IMR-90 (cell line): ENCODE measurements around the gene TSPAN32. TPM values are rescaled to one million over a fixed set of nuclear protein-coding genes. Genes with fewer than 3 reads are reported as not detected.

Experiments
- ATAC-seq: fragments of 200-7000 bp; cut with Tn5 transposase; 2 replicates; pipeline ENCODE4 v1.9.1; 2020; ENCODE audit warnings: low read depth, mild to moderate bottlenecking, moderate library complexity
- BruUV-seq: library from RNA; stranded (reverse); fragments of 400-500 nt; replicated peaks from 2 replicates; lab custom pipeline; 2021; lab: Mats Ljungman, UMichigan
- CTCF ChIA-PET: fragments of 300-600 bp; formaldehyde crosslinking; extraction: SDS; loops from one replicate; lab custom pipeline; 2021; ENCODE audit warnings: antibody characterized with exemption; lab: Yijun Ruan, JAX
- POLR2A ChIA-PET: fragments of 300-600 bp; sonication (Branson Sonifier 250); formaldehyde crosslinking; loops from one replicate; lab custom pipeline; 2022; ENCODE audit warnings: antibody characterized with exemption; ENCODE audit not compliant: unreplicated experiment; lab: Charles Lee
- DNase-seq: peaks from one replicate; pipeline ENCODE4 v3.0.0; 2013
- H2AFZ ChIP-seq: replicated peaks from 2 replicates; pipeline ENCODE3; 2013; ENCODE audit warnings: low read length, mild to moderate bottlenecking; ENCODE audit not compliant: poor library complexity
- H2AK5ac ChIP-seq: 2 replicates; pipeline ENCODE4 v1.6.1; 2013; ENCODE audit warnings: low read depth, low read length, inconsistent platforms
- H2AK9ac ChIP-seq: replicated peaks from 2 replicates; pipeline ENCODE3; 2013; ENCODE audit warnings: mild to moderate bottlenecking, low read depth, low read length, moderate library complexity; ENCODE audit not compliant: poor library complexity
- H2BK120ac ChIP-seq: 2 replicates; pipeline ENCODE4 v1.6.1; 2013; ENCODE audit warnings: low read depth, low read length, inconsistent platforms
- H2BK15ac ChIP-seq: 3 replicates; pipeline ENCODE4 v1.6.1; 2013; ENCODE audit warnings: low read depth, low read length, inconsistent platforms
- H2BK20ac ChIP-seq: 2 replicates; pipeline ENCODE4 v1.6.1; 2013; ENCODE audit warnings: low read depth, mild to moderate bottlenecking, inconsistent platforms, low read length, moderate library complexity
- H2BK5ac ChIP-seq: 2 replicates; pipeline ENCODE4 v1.6.1; 2013; ENCODE audit warnings: mild to moderate bottlenecking, low read depth, low read length, inconsistent platforms; ENCODE audit not compliant: poor library complexity, severe bottlenecking
- H3K14ac ChIP-seq: replicated peaks from 2 replicates; pipeline ENCODE4 v1.6.1; 2013; ENCODE audit warnings: low read depth, low read length, inconsistent platforms
- H3K18ac ChIP-seq: 2 replicates; pipeline ENCODE4 v1.6.1; 2013; ENCODE audit warnings: low read depth, low read length, control low read depth
- H3K23ac ChIP-seq: 2 replicates; pipeline ENCODE4 v1.6.1; 2013; ENCODE audit warnings: low read depth, low read length, inconsistent platforms
- H3K27ac ChIP-seq: 2 replicates; pipeline ENCODE4 v1.5.1; 2013; ENCODE audit warnings: mild to moderate bottlenecking, control low read depth, low read length; ENCODE audit not compliant: insufficient read depth
- H3K27me3 ChIP-seq: 2 replicates; pipeline ENCODE4 v1.6.1; 2013; ENCODE audit warnings: low read length; ENCODE audit not compliant: control insufficient read depth, insufficient read depth
- H3K36me3 ChIP-seq: 2 replicates; pipeline ENCODE4 v1.6.1; 2013; ENCODE audit warnings: low read length, mixed read lengths; ENCODE audit not compliant: control insufficient read depth, insufficient read depth
- H3K4ac ChIP-seq: 2 replicates; pipeline ENCODE4 v1.6.1; 2013; ENCODE audit warnings: low read depth, low read length, inconsistent platforms
- H3K4me1 ChIP-seq: 2 replicates; pipeline ENCODE4 v1.6.1; 2013; ENCODE audit warnings: low read length, mixed read lengths; ENCODE audit not compliant: control insufficient read depth, insufficient read depth
- H3K4me2 ChIP-seq: 2 replicates; pipeline ENCODE4 v1.6.1; 2013; ENCODE audit warnings: low read depth, mild to moderate bottlenecking, control low read depth, low read length, moderate library complexity
- H3K4me3 ChIP-seq: 2 replicates; pipeline ENCODE4 v1.5.1; 2013; ENCODE audit warnings: low read depth, mild to moderate bottlenecking, control low read depth, low read length, moderate library complexity; ENCODE audit not compliant: insufficient read depth
- H3K56ac ChIP-seq: 2 replicates; pipeline ENCODE4 v1.6.1; 2013; ENCODE audit warnings: low read length, inconsistent platforms; ENCODE audit not compliant: insufficient read depth; ENCODE audit errors: extremely low read depth
- H3K79me1 ChIP-seq, 2 experiments: 2 replicates each; pipeline ENCODE4 v1.6.1; 2013; ENCODE audit warnings: low read length in 2 of 2, inconsistent platforms in 1 of 2, low read depth in 1 of 2
- H3K9ac ChIP-seq: 2 replicates; pipeline ENCODE4 v1.6.1; 2013; ENCODE audit warnings: low read depth, low read length, control low read depth
- H3K9me1 ChIP-seq: 2 replicates; pipeline ENCODE4 v1.6.1; 2013; ENCODE audit warnings: low read length, inconsistent platforms; ENCODE audit not compliant: insufficient read depth
- H3K9me3 ChIP-seq: 2 replicates; pipeline ENCODE4 v1.6.1; 2013; ENCODE audit warnings: low read length; ENCODE audit not compliant: control insufficient read depth, insufficient read depth
- H4K20me1 ChIP-seq: 2 replicates; pipeline ENCODE4 v1.6.1; 2013; ENCODE audit warnings: low read length, inconsistent platforms; ENCODE audit not compliant: insufficient read depth
- H4K5ac ChIP-seq: 2 replicates; pipeline ENCODE4 v1.6.1; 2013; ENCODE audit warnings: mild to moderate bottlenecking, low read depth, low read length, control low read depth
- H4K8ac ChIP-seq, 2 experiments: 2 replicates each; pipeline ENCODE4 v1.6.1; 2013; ENCODE audit warnings: low read depth in 2 of 2, low read length in 2 of 2, control low read depth in 1 of 2, inconsistent platforms in 1 of 2
- H4K91ac ChIP-seq: 2 replicates; pipeline ENCODE4 v1.6.1; 2013; ENCODE audit warnings: low read depth, low read length, inconsistent platforms; ENCODE audit not compliant: insufficient read depth
- FOS ChIP-seq: fragments of 150-350 bp; IDR thresholded peaks from 2 replicates; pipeline ENCODE4 v1.6.1; 2016; ENCODE audit warnings: low read depth, low read length
- MAFK ChIP-seq: IDR thresholded peaks from 2 replicates; pipeline ENCODE4 v1.6.1; 2012; ENCODE audit warnings: low read depth, low read length, improper control_type of control experiment
- NFE2L2 ChIP-seq: fragments of 150-350 bp; IDR thresholded peaks from 2 replicates; pipeline ENCODE4 v1.6.1; 2016; ENCODE audit warnings: low read depth, mild to moderate bottlenecking, low read length
- RCOR1 ChIP-seq: IDR thresholded peaks from 2 replicates; pipeline ENCODE4 v1.6.1; 2012; ENCODE audit warnings: mild to moderate bottlenecking, low read length, improper control_type of control experiment; ENCODE audit not compliant: insufficient replicate concordance
- RFX5 ChIP-seq: IDR thresholded peaks from 2 replicates; pipeline ENCODE4 v1.8.0; 2012; ENCODE audit warnings: low read depth, mild to moderate bottlenecking, low read length, moderate library complexity
- WGBS, 2 experiments: methylation state at CpG; one replicate each; pipeline versions ENCODE4 v1.1.5 to v1.1.7; 2013; ENCODE audit warnings: missing lambda C conversion rate in 2 of 2; ENCODE audit not compliant: insufficient read length in 1 of 2; ENCODE audit errors: extremely low coverage in 2 of 2; 5-methylcytosine and 5-hydroxymethylcytosine counted together
- dilution Hi-C: fragments of 300-500 bp; cut with HindIII; formaldehyde crosslinking; loops from one replicate; pipeline ENCODE4 v1.14.3; 2018; ENCODE audit warnings: low sequenced_read_pairs; ENCODE audit not compliant: unreplicated experiment
- in situ Hi-C: fragments of 300-500 bp; cut with MboI; formaldehyde crosslinking; loops from 3 replicates; pipeline ENCODE4 v1.14.3; 2019; ENCODE audit warnings: low sequenced_read_pairs, inconsistent platforms, mixed read lengths
- intact Hi-C: fragments of 100-400 bp; cut with micrococcal nuclease; formaldehyde crosslinking; loops from 2 replicates; pipeline ENCODE4 v1.10.0; 2022
- polyA plus RNA-seq, 3 experiments: library from polyadenylated mRNA; depleted of rRNA; stranded (reverse); fragments of >200 nt; gene quantifications; 2 replicates each; pipeline ENCODE4 v1.2.3, GENCODE V29; 2012; ENCODE audit warnings: low replicate concordance in 1 of 3
- total RNA-seq: library from RNA; depleted of rRNA; stranded (reverse); fragments of >200 nt; gene quantifications from 2 replicates; pipeline ENCODE4 v1.2.3, GENCODE V29; 2012
- TF ChIP-seq, protein P1 (sequence below): fragments of 150-350 bp; IDR thresholded peaks from 2 replicates; pipeline ENCODE4 v1.6.1; 2017; ENCODE audit warnings: mild to moderate bottlenecking, antibody characterized with exemption, low read length, low read depth

Gene TSPAN32
- total and polyA plus RNA-seq, 2 of the 4 experiments (the other 2 are of a cell fraction) = 0.07 TPM; not detected in 1

DNA sequence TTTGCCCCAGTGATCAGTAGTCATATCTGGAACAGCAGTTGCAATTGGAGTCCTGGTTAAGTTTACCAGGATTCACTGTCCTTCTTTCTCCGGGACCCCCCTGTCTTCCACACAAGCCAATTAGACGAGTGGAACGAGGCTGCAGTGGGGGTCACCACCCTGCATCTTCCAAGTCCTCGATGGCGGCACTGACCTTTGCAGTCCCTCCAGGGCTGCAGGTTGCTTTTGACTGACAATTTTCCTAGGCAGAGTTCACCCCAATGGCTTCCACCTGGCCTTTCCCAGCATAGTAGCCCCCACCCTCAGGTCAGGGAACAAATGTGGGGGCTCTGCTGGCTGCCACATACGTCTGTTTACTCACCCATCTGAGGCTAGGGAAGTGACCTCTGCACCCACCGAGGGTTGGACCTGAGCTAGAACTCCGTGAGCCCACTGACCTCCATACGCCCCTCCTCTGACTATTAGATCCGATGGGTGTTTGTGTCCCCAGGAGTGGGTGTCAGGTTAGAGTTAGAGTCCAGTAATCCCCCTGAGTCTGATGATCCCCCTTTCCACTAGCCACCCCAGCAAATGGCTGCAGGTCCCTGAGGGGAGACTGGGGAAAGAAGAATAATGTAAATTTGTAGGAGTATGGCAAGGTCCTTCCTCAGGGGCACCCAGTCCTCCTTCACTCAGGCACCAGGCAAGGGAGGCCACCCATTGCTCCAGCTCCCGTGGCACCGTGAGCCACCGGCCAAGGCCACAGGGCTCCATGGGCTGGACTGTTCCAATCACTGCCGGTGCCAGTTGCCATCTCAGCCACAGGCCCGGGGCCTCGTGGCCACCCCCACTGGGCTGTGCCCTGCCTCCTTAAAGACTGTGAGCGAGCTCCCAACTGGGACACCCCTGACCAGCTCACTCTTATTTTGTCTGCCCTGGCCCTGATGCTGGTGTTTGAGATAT is 5.6 kb upstream of the TSPAN32 start:
- Histone ChIP-seq H3K9ac (no peak overlapping the region), H3K56ac (no peak overlapping the region), H3K27me3 (peaks cover 29% of the 10 kb centered on the region), H3K9me3 (no peaks in the 10 kb centered on the region), H3K27ac (no peak overlapping the region), H3K36me3 (no peaks in the 10 kb centered on the region), H2BK5ac (no peak overlapping the region), H3K4me2 (no peak overlapping the region), H4K5ac (no peak overlapping the region), H3K4ac (no peak overlapping the region), H2AK9ac (no peak overlapping the region), H3K4me3 (no peak overlapping the region), H3K18ac (no peak overlapping the region), H3K79me1 (no peaks in the 10 kb centered on the region), H4K8ac (no peak overlapping the region), H2AK5ac (no peak overlapping the region), H3K23ac (no peak overlapping the region), H3K14ac (no peak overlapping the region), H4K20me1 (no peaks in the 10 kb centered on the region), H2BK20ac (no peak overlapping the region), H2BK15ac (no peak overlapping the region), H3K4me1 (no peaks in the 10 kb centered on the region), H3K9me1 (no peaks in the 10 kb centered on the region), H2AFZ (no peak overlapping the region), H4K91ac (no peak overlapping the region), H2BK120ac (no peak overlapping the region)
- BruUV-seq = no TSS peak
- TF ChIP-seq, protein P1, sequence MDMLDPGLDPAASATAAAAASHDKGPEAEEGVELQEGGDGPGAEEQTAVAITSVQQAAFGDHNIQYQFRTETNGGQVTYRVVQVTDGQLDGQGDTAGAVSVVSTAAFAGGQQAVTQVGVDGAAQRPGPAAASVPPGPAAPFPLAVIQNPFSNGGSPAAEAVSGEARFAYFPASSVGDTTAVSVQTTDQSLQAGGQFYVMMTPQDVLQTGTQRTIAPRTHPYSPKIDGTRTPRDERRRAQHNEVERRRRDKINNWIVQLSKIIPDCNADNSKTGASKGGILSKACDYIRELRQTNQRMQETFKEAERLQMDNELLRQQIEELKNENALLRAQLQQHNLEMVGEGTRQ = no peak
- no peak for TF ChIP-seq MAFK
- TF ChIP-seq FOS = no peak
- no peak for TF ChIP-seq NFE2L2
- TF ChIP-seq RCOR1 = no peak
- no peak for TF ChIP-seq RFX5
- ChIA-PET POLR2A (no interaction called here), CTCF (no interaction called here)
- dilution Hi-C loops = no loop called here
- ATAC-seq = no peak
- no CpG with 5 or more reads among the region's 17 CpGs for WGBS, 2 experiments
- in situ Hi-C loops = no loop called here
- intact Hi-C loops = no loop called here
- DNase-seq = no peak
